Measurements from ENCODE around the gene MYPN.

MYPN gene

GRCh38 chr10:68106656-68107055, 2.6 kb upstream of the MYPN start (continued):
- no peak for TF ChIP-seq ZNF518A (tag by site-specific recombination; conservative IDR thresholded peaks at IDR 0.05; ENCODE audit: low read depth)
- no peak for TF ChIP-seq ZNF791 (tag by site-specific recombination; IDR thresholded peaks at IDR 0.05)
- TF ChIP-seq ZNF473 (tag by site-specific recombination; IDR thresholded peaks at IDR 0.05), result no peak
- TF ChIP-seq BCL11A (tag by site-specific recombination; IDR thresholded peaks at IDR 0.05; ENCODE audit: low read depth), result peak; percentile 67; the same call in 1 of the 2 replicates
- TF ChIP-seq ZNF248 (tag by site-specific recombination; IDR thresholded peaks at IDR 0.05), result no peak
- TF ChIP-seq, protein P1, sequence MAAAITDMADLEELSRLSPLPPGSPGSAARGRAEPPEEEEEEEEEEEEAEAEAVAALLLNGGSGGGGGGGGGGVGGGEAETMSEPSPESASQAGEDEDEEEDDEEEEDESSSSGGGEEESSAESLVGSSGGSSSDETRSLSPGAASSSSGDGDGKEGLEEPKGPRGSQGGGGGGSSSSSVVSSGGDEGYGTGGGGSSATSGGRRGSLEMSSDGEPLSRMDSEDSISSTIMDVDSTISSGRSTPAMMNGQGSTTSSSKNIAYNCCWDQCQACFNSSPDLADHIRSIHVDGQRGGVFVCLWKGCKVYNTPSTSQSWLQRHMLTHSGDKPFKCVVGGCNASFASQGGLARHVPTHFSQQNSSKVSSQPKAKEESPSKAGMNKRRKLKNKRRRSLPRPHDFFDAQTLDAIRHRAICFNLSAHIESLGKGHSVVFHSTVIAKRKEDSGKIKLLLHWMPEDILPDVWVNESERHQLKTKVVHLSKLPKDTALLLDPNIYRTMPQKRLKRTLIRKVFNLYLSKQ (tag by site-specific recombination; IDR thresholded peaks at IDR 0.05; ENCODE audit: borderline replicate concordance), result no peak
- TF ChIP-seq, protein P2, sequence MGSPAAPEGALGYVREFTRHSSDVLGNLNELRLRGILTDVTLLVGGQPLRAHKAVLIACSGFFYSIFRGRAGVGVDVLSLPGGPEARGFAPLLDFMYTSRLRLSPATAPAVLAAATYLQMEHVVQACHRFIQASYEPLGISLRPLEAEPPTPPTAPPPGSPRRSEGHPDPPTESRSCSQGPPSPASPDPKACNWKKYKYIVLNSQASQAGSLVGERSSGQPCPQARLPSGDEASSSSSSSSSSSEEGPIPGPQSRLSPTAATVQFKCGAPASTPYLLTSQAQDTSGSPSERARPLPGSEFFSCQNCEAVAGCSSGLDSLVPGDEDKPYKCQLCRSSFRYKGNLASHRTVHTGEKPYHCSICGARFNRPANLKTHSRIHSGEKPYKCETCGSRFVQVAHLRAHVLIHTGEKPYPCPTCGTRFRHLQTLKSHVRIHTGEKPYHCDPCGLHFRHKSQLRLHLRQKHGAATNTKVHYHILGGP (tag by site-specific recombination; IDR thresholded peaks at IDR 0.05), result no peak
- no peak for TF ChIP-seq EGR2 (tag by site-specific recombination; IDR thresholded peaks at IDR 0.05; ENCODE audit: low read depth)
- no peak for TF ChIP-seq ZNF768 (tag by site-specific recombination; IDR thresholded peaks at IDR 0.05)
- TF ChIP-seq, protein P3, sequence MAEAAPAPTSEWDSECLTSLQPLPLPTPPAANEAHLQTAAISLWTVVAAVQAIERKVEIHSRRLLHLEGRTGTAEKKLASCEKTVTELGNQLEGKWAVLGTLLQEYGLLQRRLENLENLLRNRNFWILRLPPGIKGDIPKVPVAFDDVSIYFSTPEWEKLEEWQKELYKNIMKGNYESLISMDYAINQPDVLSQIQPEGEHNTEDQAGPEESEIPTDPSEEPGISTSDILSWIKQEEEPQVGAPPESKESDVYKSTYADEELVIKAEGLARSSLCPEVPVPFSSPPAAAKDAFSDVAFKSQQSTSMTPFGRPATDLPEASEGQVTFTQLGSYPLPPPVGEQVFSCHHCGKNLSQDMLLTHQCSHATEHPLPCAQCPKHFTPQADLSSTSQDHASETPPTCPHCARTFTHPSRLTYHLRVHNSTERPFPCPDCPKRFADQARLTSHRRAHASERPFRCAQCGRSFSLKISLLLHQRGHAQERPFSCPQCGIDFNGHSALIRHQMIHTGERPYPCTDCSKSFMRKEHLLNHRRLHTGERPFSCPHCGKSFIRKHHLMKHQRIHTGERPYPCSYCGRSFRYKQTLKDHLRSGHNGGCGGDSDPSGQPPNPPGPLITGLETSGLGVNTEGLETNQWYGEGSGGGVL (tag by site-specific recombination; IDR thresholded peaks at IDR 0.05), result no peak
- no peak; the same call in 1 of the 2 replicates for TF ChIP-seq ZNF654 (tag by site-specific recombination; IDR thresholded peaks at IDR 0.05; ENCODE audit: low read depth)
- TF ChIP-seq SALL2 (tag by site-specific recombination; IDR thresholded peaks at IDR 0.05; ENCODE audit: borderline replicate concordance), result no peak
- TF ChIP-seq ZBTB1 (tag by site-specific recombination; IDR thresholded peaks at IDR 0.05), result no peak
- TF ChIP-seq ZNF629 (tag by site-specific recombination; IDR thresholded peaks at IDR 0.05), result peak; percentile 43; the same call in 1 of the 2 replicates
- TF ChIP-seq ZNF544 (tag by site-specific recombination; IDR thresholded peaks at IDR 0.05), result no peak
- no peak for TF ChIP-seq ZNF624 (tag by site-specific recombination; IDR thresholded peaks at IDR 0.05)
- TF ChIP-seq, protein P4, sequence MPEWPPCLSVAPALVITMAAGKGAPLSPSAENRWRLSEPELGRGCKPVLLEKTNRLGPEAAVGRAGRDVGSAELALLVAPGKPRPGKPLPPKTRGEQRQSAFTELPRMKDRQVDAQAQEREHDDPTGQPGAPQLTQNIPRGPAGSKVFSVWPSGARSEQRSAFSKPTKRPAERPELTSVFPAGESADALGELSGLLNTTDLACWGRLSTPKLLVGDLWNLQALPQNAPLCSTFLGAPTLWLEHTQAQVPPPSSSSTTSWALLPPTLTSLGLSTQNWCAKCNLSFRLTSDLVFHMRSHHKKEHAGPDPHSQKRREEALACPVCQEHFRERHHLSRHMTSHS (tag by site-specific recombination; IDR thresholded peaks at IDR 0.05), result no peak
- no peak for TF ChIP-seq ZNF221 (tag by site-specific recombination; IDR thresholded peaks at IDR 0.05; ENCODE audit: borderline replicate concordance)
- no peak for TF ChIP-seq ZNF169 (tag by site-specific recombination; IDR thresholded peaks at IDR 0.05)
- no peak for TF ChIP-seq SETDB1 (IDR thresholded peaks at IDR 0.05; ENCODE audit: insufficient read length, low read length)
- no peak for TF ChIP-seq ZNF548 (tag by site-specific recombination; IDR thresholded peaks at IDR 0.05)
- no peak for TF ChIP-seq ZNF555 (tag by site-specific recombination; conservative IDR thresholded peaks at IDR 0.05)
- TF ChIP-seq ZNF292 (tag by site-specific recombination; IDR thresholded peaks at IDR 0.05; ENCODE audit: borderline replicate concordance, low read depth), result no peak
- TF ChIP-seq ZBTB26 (tag by site-specific recombination; optimal IDR thresholded peaks at IDR 0.05), result no peak
- no peak for TF ChIP-seq ZNF266 (tag by site-specific recombination; IDR thresholded peaks at IDR 0.05; ENCODE audit: low read depth)
- no peak for TF ChIP-seq ZNF677 (tag by site-specific recombination; IDR thresholded peaks at IDR 0.05)
- TF ChIP-seq ZFP37 (tag by site-specific recombination; IDR thresholded peaks at IDR 0.05), result no peak
- no peak; the same call in 1 of the 2 replicates for TF ChIP-seq TCF7L2 (IDR thresholded peaks at IDR 0.05; ENCODE audit: borderline replicate concordance, low read depth, low read length)
- no peak for TF ChIP-seq ZFP3 (tag by site-specific recombination; IDR thresholded peaks at IDR 0.05; ENCODE audit: low read depth)
- TF ChIP-seq ZNF660 (tag by site-specific recombination; IDR thresholded peaks at IDR 0.05), result no peak
